ENCODE measurements around the gene SEMA5A. TPM values are rescaled to one million over a fixed set of nuclear protein-coding genes. Genes with fewer than 3 reads are reported as not detected.

Gene SEMA5A
- total RNA-seq, 1 donor from 2014 or later: 189 TPM

- H3K9me3 Mint-ChIP-seq (ENCODE audit: unreplicated experiment): no peaks in the 10 kb centered on the region
- H3K27ac Mint-ChIP-seq (ENCODE audit: unreplicated experiment): peak overlapping the region; percentile 95
- peaks cover 11% of the 10 kb centered on the region for H3K36me3 Mint-ChIP-seq (ENCODE audit: unreplicated experiment)
- TF ChIP-seq CTCF (IDR thresholded peaks at IDR 0.05): no peak
- H3K4me3 Mint-ChIP-seq (ENCODE audit: unreplicated experiment): peak overlapping the region; percentile 95
- no peak for DNase-seq (ENCODE audit: extremely low spot score, unreplicated experiment)
- H3K27me3 Mint-ChIP-seq (ENCODE audit: unreplicated experiment): no peaks in the 10 kb centered on the region
- H3K4me1 Mint-ChIP-seq (ENCODE audit: unreplicated experiment): peaks cover 58% of the 10 kb centered on the region
Measured at GRCh38 chr5:9544056-9544455, 1.8 kb downstream of the SEMA5A start.

GRCh38 chr5:9543311-9543920 lies 2.5 kb downstream of the SEMA5A start:
- Mint-ChIP-seq H3K36me3 (ENCODE audit: unreplicated experiment) (peaks cover 7% of the 10 kb centered on the region), H3K27me3 (ENCODE audit: unreplicated experiment) (no peaks in the 10 kb centered on the region), H3K27ac (ENCODE audit: unreplicated experiment) (peak overlapping the region; percentile 95), H3K4me1 (ENCODE audit: unreplicated experiment) (peaks cover 57% of the 10 kb centered on the region), H3K9me3 (ENCODE audit: unreplicated experiment) (no peaks in the 10 kb centered on the region), H3K4me3 (ENCODE audit: unreplicated experiment) (peak overlapping the region; percentile 95)
- DNase-seq (ENCODE audit: extremely low spot score, unreplicated experiment): no peak
- no peak for TF ChIP-seq CTCF (IDR thresholded peaks at IDR 0.05)

GRCh38 chr5:9540791-9541190 lies 5.1 kb downstream of the SEMA5A start:
- H3K27ac Mint-ChIP-seq (ENCODE audit: unreplicated experiment): peak overlapping the region; percentile 97

GRCh38 chr5:9538504-9538903 lies 7.4 kb downstream of the SEMA5A start:
- no peaks in the 10 kb centered on the region for H3K9me3 Mint-ChIP-seq (ENCODE audit: unreplicated experiment)
- H3K4me3 Mint-ChIP-seq (ENCODE audit: unreplicated experiment): no peak overlapping the region
- H3K27me3 Mint-ChIP-seq (ENCODE audit: unreplicated experiment): no peaks in the 10 kb centered on the region
- H3K4me1 Mint-ChIP-seq (ENCODE audit: unreplicated experiment): peaks cover 85% of the 10 kb centered on the region
- no peak for TF ChIP-seq CTCF (IDR thresholded peaks at IDR 0.05)
- H3K27ac Mint-ChIP-seq (ENCODE audit: unreplicated experiment): peak overlapping the region; percentile 7
- no peak for DNase-seq (ENCODE audit: extremely low spot score, unreplicated experiment)
- H3K36me3 Mint-ChIP-seq (ENCODE audit: unreplicated experiment): peaks cover 16% of the 10 kb centered on the region

More at GRCh38 chr5:9540791-9541190, 5.1 kb downstream of the SEMA5A start:
- Mint-ChIP-seq H3K27me3 (ENCODE audit: unreplicated experiment) (no peaks in the 10 kb centered on the region), H3K4me3 (ENCODE audit: unreplicated experiment) (peak overlapping the region; percentile 72), H3K4me1 (ENCODE audit: unreplicated experiment) (peaks cover 66% of the 10 kb centered on the region), H3K36me3 (ENCODE audit: unreplicated experiment) (peaks cover 11% of the 10 kb centered on the region), H3K9me3 (ENCODE audit: unreplicated experiment) (no peaks in the 10 kb centered on the region)
- no peak for TF ChIP-seq CTCF (IDR thresholded peaks at IDR 0.05)
- no peak for DNase-seq (ENCODE audit: extremely low spot score, unreplicated experiment)

- Mint-ChIP-seq H3K27me3 (ENCODE audit: unreplicated experiment) (no peaks in the 10 kb centered on the region), H3K4me3 (ENCODE audit: unreplicated experiment) (no peak overlapping the region), H3K36me3 (ENCODE audit: unreplicated experiment) (peaks cover 16% of the 10 kb centered on the region), H3K4me1 (ENCODE audit: unreplicated experiment) (peaks cover 85% of the 10 kb centered on the region), H3K27ac (ENCODE audit: unreplicated experiment) (peak overlapping the region; percentile 59), H3K9me3 (ENCODE audit: unreplicated experiment) (no peaks in the 10 kb centered on the region)
- no peak for DNase-seq (ENCODE audit: extremely low spot score, unreplicated experiment)
- no peak for TF ChIP-seq CTCF (IDR thresholded peaks at IDR 0.05)
Measured at GRCh38 chr5:9537223-9538141, 8.4 kb downstream of the SEMA5A start.
